H1 (cell line): Measurements from ENCODE around the gene ZNF211.

Source experiments
- BRCA1 ChIP-seq: IDR thresholded peaks from 2 replicates; pipeline ENCODE4 v1.6.1; 2012; ENCODE audit warnings: low read depth, low read length, improper control_type of control experiment
- CTCF ChIP-seq, 3 experiments: IDR thresholded peaks; 1 replicate in 2 of 3; 2 replicates in 1 of 3; pipeline versions ENCODE4 v1.5.1 to v1.6.1; 2011; ENCODE audit warnings: low read length in 3 of 3, mild to moderate bottlenecking in 3 of 3, inconsistent platforms in 2 of 3, low read depth in 1 of 3, moderate library complexity in 1 of 3; ENCODE audit not compliant: insufficient read depth in 1 of 3; ENCODE audit errors: control extremely low read depth in 1 of 3
- EP300 ChIP-seq, 2 experiments: IDR thresholded peaks; 1 replicate in 1 of 2; 2 replicates in 1 of 2; pipeline ENCODE4 v1.6.1; 2011 to 2012; ENCODE audit warnings: low read depth in 2 of 2, low read length in 2 of 2, mild to moderate bottlenecking in 2 of 2, borderline replicate concordance in 1 of 2, inconsistent platforms in 1 of 2, moderate library complexity in 1 of 2
- HDAC6 ChIP-seq: IDR thresholded peaks from one replicate; pipeline ENCODE4 v1.7.1; 2012; ENCODE audit warnings: low read depth, mild to moderate bottlenecking, inconsistent platforms, low read length, moderate library complexity
- JUN ChIP-seq: IDR thresholded peaks from 2 replicates; pipeline ENCODE4 v1.6.1; 2011; ENCODE audit warnings: low read depth, mild to moderate bottlenecking, improper control_type of control experiment, low read length
- PHF8 ChIP-seq: fragments of 200-600 bp; sonication (generic); conservative IDR thresholded peaks from 2 replicates; pipeline ENCODE4 v1.7.1; 2012; ENCODE audit warnings: low read depth, mild to moderate bottlenecking, inconsistent platforms, low read length, moderate library complexity
- POLR2A ChIP-seq, 2 experiments: IDR thresholded peaks; 1 replicate in 1 of 2; 2 replicates in 1 of 2; pipeline ENCODE4 v1.6.1; 2011; ENCODE audit warnings: low read depth in 2 of 2, low read length in 2 of 2, mild to moderate bottlenecking in 2 of 2; ENCODE audit errors: control extremely low read depth in 1 of 2
- POLR2AphosphoS5 ChIP-seq: IDR thresholded peaks from 2 replicates; pipeline ENCODE4 v1.6.1; 2011; ENCODE audit warnings: low read depth, low read length
- RAD21 ChIP-seq, 2 experiments: IDR thresholded peaks in 1 of 2; conservative IDR thresholded peaks in 1 of 2; 2 replicates each; pipeline ENCODE4 v1.6.1; 2011; ENCODE audit warnings: low read depth in 2 of 2, low read length in 2 of 2, improper control_type of control experiment in 1 of 2, inconsistent platforms in 1 of 2, mild to moderate bottlenecking in 1 of 2, moderate library complexity in 1 of 2
- TBP ChIP-seq: IDR thresholded peaks from 2 replicates; pipeline ENCODE4 v1.6.1; 2011; ENCODE audit warnings: low read depth, low read length, improper control_type of control experiment
- TCF12 ChIP-seq: IDR thresholded peaks from 2 replicates; pipeline ENCODE4 v1.6.1; 2011; ENCODE audit warnings: low read depth, mild to moderate bottlenecking, low read length
- TEAD4 ChIP-seq: IDR thresholded peaks from 2 replicates; pipeline ENCODE4 v1.6.1; 2012; ENCODE audit warnings: low read depth, low read length, inconsistent platforms, mixed read lengths
- YY1 ChIP-seq: IDR thresholded peaks from 2 replicates; pipeline ENCODE4 v1.6.1; 2011; ENCODE audit warnings: low read depth, mild to moderate bottlenecking, low read length

- no peak for TF ChIP-seq TEAD4
- TF ChIP-seq PHF8: no peak
- TF ChIP-seq POLR2A (IDR thresholded peaks at IDR 0.05; ENCODE audit: control extremely low read depth in 1 of 2, low read depth in 2 of 2, low read length in 2 of 2): no peak
- TF ChIP-seq TCF12: no peak
- no peak for TF ChIP-seq TBP
- no peak for TF ChIP-seq POLR2AphosphoS5
- no peak for TF ChIP-seq CTCF (IDR thresholded peaks at IDR 0.05; ENCODE audit: control extremely low read depth in 1 of 3, insufficient read depth in 1 of 3, low read depth in 1 of 3, low read length in 3 of 3)
- no peak for TF ChIP-seq HDAC6
- TF ChIP-seq JUN: no peak
- TF ChIP-seq BRCA1: no peak
- no peak for TF ChIP-seq EP300 (IDR thresholded peaks at IDR 0.05; ENCODE audit: borderline replicate concordance in 1 of 2, low read depth in 2 of 2, low read length in 2 of 2)
- no peak for TF ChIP-seq RAD21 (IDR thresholded peaks at IDR 0.05 in 1 of 2, conservative IDR thresholded peaks at IDR 0.05 in 1 of 2; ENCODE audit: low read depth in 2 of 2, low read length in 2 of 2)
- no peak for TF ChIP-seq YY1
Measured at GRCh38 chr19:57620673-57621348, 12.2 kb upstream of the ZNF211 start.
